ENCODE measurements around the gene DYNLRB1. TPM values are rescaled to one million over a fixed set of nuclear protein-coding genes. Genes with fewer than 3 reads are reported as not detected.

DYNLRB1 gene
- total and polyA plus RNA-seq, 2 donors from 2014 or later = 185 to 676 TPM

GRCh38 chr20:34528921-34529297 is 12.7 kb downstream of the DYNLRB1 start:
- Histone ChIP-seq H3K9ac (ENCODE audit: low read length in 3 of 3) (no peak overlapping the region), H3K36me3 (ENCODE audit: control insufficient read depth in 2 of 3, insufficient read depth in 3 of 3, low read length in 3 of 3) (peaks cover 2 to 46% (median 30%) of the 10 kb centered on the region in 3 donors), H3K27ac (ENCODE audit: low read depth in 2 of 2, low read length in 2 of 2) (peak overlapping the region; percentile 4 to 29), H3K4me1 (ENCODE audit: control insufficient read depth in 2 of 3, insufficient read depth in 2 of 3, low read depth in 1 of 3, low read length in 3 of 3) (peaks cover 0 to 28% (median 25%) of the 10 kb centered on the region in 3 donors), H3K9me3 (ENCODE audit: control insufficient read depth in 2 of 3, insufficient read depth in 1 of 3, low read length in 3 of 3) (no peaks in the 10 kb centered on the region), H3K27me3 (ENCODE audit: control insufficient read depth, insufficient read depth, low read length) (no peaks in the 10 kb centered on the region), H3K4me3 (ENCODE audit: low read length in 3 of 3) (no peak overlapping the region)
- TF ChIP-seq CTCF (IDR thresholded peaks at IDR 0.05; ENCODE audit: borderline replicate concordance, extremely low read depth, insufficient read depth) = no peak
- intact Hi-C loops (cut with DNase I) = no loop called here
- FAIRE-seq (no peak), DNase-seq (peak in 1 of 5 donors; percentile 17)

- Histone ChIP-seq H3K9me3 (ENCODE audit: control insufficient read depth in 2 of 3, insufficient read depth in 1 of 3, low read length in 3 of 3) (no peaks in the 10 kb centered on the region), H3K27me3 (ENCODE audit: control insufficient read depth, insufficient read depth, low read length) (no peaks in the 10 kb centered on the region), H3K36me3 (ENCODE audit: control insufficient read depth in 2 of 3, insufficient read depth in 3 of 3, low read length in 3 of 3) (peaks cover 6 to 54% (median 36%) of the 10 kb centered on the region in 3 donors), H3K9ac (ENCODE audit: low read length in 3 of 3) (no peak overlapping the region), H3K27ac (ENCODE audit: low read depth in 2 of 2, low read length in 2 of 2) (no peak overlapping the region), H3K4me3 (ENCODE audit: low read length in 3 of 3) (no peak overlapping the region), H3K4me1 (ENCODE audit: control insufficient read depth in 2 of 3, insufficient read depth in 2 of 3, low read depth in 1 of 3, low read length in 3 of 3) (peaks cover 0 to 28% (median 22%) of the 10 kb centered on the region in 3 donors)
- DNase-seq (peak in 1 of 5 donors; percentile 7), FAIRE-seq (no peak)
- no peak for TF ChIP-seq CTCF (IDR thresholded peaks at IDR 0.05; ENCODE audit: borderline replicate concordance, extremely low read depth, insufficient read depth)
- intact Hi-C loops (cut with DNase I) = no loop called here
Observed at GRCh38 chr20:34529742-34530141, 13.5 kb downstream of the DYNLRB1 start.

- TF ChIP-seq CTCF (IDR thresholded peaks at IDR 0.05; ENCODE audit: borderline replicate concordance, extremely low read depth, insufficient read depth) = no peak
- intact Hi-C loops (cut with DNase I) = no loop called here
- H3K27me3 ChIP-seq (ENCODE audit: control insufficient read depth, insufficient read depth, low read length) = no peaks in the 10 kb centered on the region
- H3K9ac ChIP-seq (ENCODE audit: low read length in 3 of 3) = no peak overlapping the region
- no peak overlapping the region for H3K27ac ChIP-seq (ENCODE audit: low read depth in 2 of 2, low read length in 2 of 2)
- DNase-seq (no peak), FAIRE-seq (no peak)
- peaks cover 6 to 60% (median 42%) of the 10 kb centered on the region in 3 donors for H3K36me3 ChIP-seq (ENCODE audit: control insufficient read depth in 2 of 3, insufficient read depth in 3 of 3, low read length in 3 of 3)
- no peak overlapping the region for H3K4me3 ChIP-seq (ENCODE audit: low read length in 3 of 3)
- peaks cover 0 to 26% (median 21%) of the 10 kb centered on the region in 3 donors for H3K4me1 ChIP-seq (ENCODE audit: control insufficient read depth in 2 of 3, insufficient read depth in 2 of 3, low read depth in 1 of 3, low read length in 3 of 3)
- no peaks in the 10 kb centered on the region for H3K9me3 ChIP-seq (ENCODE audit: control insufficient read depth in 2 of 3, insufficient read depth in 1 of 3, low read length in 3 of 3)
Observed at GRCh38 chr20:34530342-34530741, 14.1 kb downstream of the DYNLRB1 start.
